CD14-positive monocyte (primary cell): Measurements from ENCODE around the gene KLF13. TPM values are rescaled to one million over a fixed set of nuclear protein-coding genes. Genes with fewer than 3 reads are reported as not detected.
A peak's percentile ranks its signal among the peaks of the same experiment; 100 is the strongest.

Experiments used
- DNase-seq, 3 donors: peaks; one replicate each; pipeline ENCODE4 v3.0.0-alpha.2; 2011 to 2022
- H2AFZ ChIP-seq: 2 replicates; pipeline ENCODE4 v1.6.0; 2012; ENCODE audit warnings: mild to moderate bottlenecking, low read depth, low read length, inconsistent platforms; ENCODE audit not compliant: insufficient read depth, poor library complexity, severe bottlenecking
- H3K27ac ChIP-seq, 2 donors: 1 replicate in 1 of 2; 2 replicates in 1 of 2; pipeline ENCODE4 v1.5.1; 2012 to 2013; ENCODE audit warnings: low read length in 2 of 2, control low read depth in 1 of 2, inconsistent platforms in 1 of 2, low read depth in 1 of 2, mild to moderate bottlenecking in 1 of 2
- H3K27me3 ChIP-seq, 2 donors: one replicate each; pipeline versions ENCODE4 v1.6.0 to v1.6.1; 2011 to 2013; ENCODE audit warnings: low read length in 2 of 2; ENCODE audit not compliant: control insufficient read depth in 2 of 2, insufficient read depth in 2 of 2
- H3K36me3 ChIP-seq, 2 donors: replicated peaks in 1 of 2; 1 replicate in 1 of 2; 2 replicates in 1 of 2; pipeline versions ENCODE4 v1.5.1 to v1.6.1; 2012 to 2013; ENCODE audit warnings: low read length in 2 of 2, control low read depth in 1 of 2, inconsistent platforms in 1 of 2, mild to moderate bottlenecking in 1 of 2; ENCODE audit not compliant: insufficient read depth in 2 of 2, control insufficient read depth in 1 of 2
- H3K4me1 ChIP-seq, 2 donors: 1 replicate in 1 of 2; 2 replicates in 1 of 2; pipeline versions ENCODE4 v1.5.1 to v1.6.1; 2012 to 2013; ENCODE audit warnings: low read length in 2 of 2, control low read depth in 1 of 2, inconsistent platforms in 1 of 2, mild to moderate bottlenecking in 1 of 2, moderate library complexity in 1 of 2; ENCODE audit not compliant: insufficient read depth in 2 of 2, control insufficient read depth in 1 of 2
- H3K4me2 ChIP-seq: replicated peaks from 2 replicates; pipeline ENCODE3; 2012; ENCODE audit warnings: low read length, moderate library complexity, mild to moderate bottlenecking; ENCODE audit not compliant: poor library complexity, severe bottlenecking; ENCODE audit errors: extremely low read depth
- H3K4me3 ChIP-seq, 3 experiments: fragments of 200-600 bp in 1 of 3; sonication (generic) in 1 of 3; replicated peaks in 1 of 3; 1 replicate in 2 of 3; 2 replicates in 1 of 3; pipeline ENCODE4 v1.5.1; 2011 to 2013; ENCODE audit warnings: low read length in 3 of 3, mild to moderate bottlenecking in 3 of 3, control low read depth in 2 of 3, low read depth in 2 of 3, inconsistent platforms in 1 of 3, moderate library complexity in 1 of 3
- H3K79me2 ChIP-seq: 2 replicates; pipeline ENCODE4 v1.6.0; 2012; ENCODE audit warnings: mild to moderate bottlenecking, control low read depth, inconsistent platforms, low read length, moderate library complexity; ENCODE audit not compliant: insufficient read depth
- H3K9ac ChIP-seq: 2 replicates; pipeline ENCODE4 v1.6.0; 2017; ENCODE audit warnings: low read length, mild to moderate bottlenecking; ENCODE audit not compliant: insufficient read depth, poor library complexity, severe bottlenecking
- H3K9me3 ChIP-seq, 2 donors: replicated peaks in 1 of 2; 1 replicate in 1 of 2; 2 replicates in 1 of 2; pipeline versions ENCODE4 v1.5.1 to v1.6.1; 2012 to 2013; ENCODE audit warnings: low read length in 2 of 2, control low read depth in 1 of 2; ENCODE audit not compliant: control insufficient read depth in 1 of 2, insufficient read depth in 1 of 2
- H4K20me1 ChIP-seq: 2 replicates; pipeline ENCODE4 v1.6.0; 2012; ENCODE audit warnings: mild to moderate bottlenecking, low read length, control low read depth, moderate library complexity; ENCODE audit not compliant: insufficient read depth
- H3K27ac Mint-ChIP-seq, 7 donors: one replicate each; pipeline ENCODE4 v1.8.0; 2020; ENCODE audit warnings: mild to moderate bottlenecking in 7 of 7, mixed read lengths in 7 of 7, moderate library complexity in 6 of 7, inconsistent platforms in 2 of 7
- H3K27me3 Mint-ChIP-seq, 3 donors: one replicate each; pipeline ENCODE4 v1.8.0; 2021 to 2022; ENCODE audit warnings: low read depth in 3 of 3, mild to moderate bottlenecking in 3 of 3, mixed read lengths in 3 of 3, moderate library complexity in 3 of 3, inconsistent platforms in 1 of 3
- H3K36me3 Mint-ChIP-seq, 2 donors: one replicate each; pipeline ENCODE4 v1.8.0; 2020; ENCODE audit warnings: mixed read lengths in 2 of 2, inconsistent platforms in 1 of 2, mild to moderate bottlenecking in 1 of 2
- H3K4me1 Mint-ChIP-seq: one replicate; pipeline ENCODE4 v1.8.0; 2020; ENCODE audit warnings: mild to moderate bottlenecking, mixed read lengths
- H3K4me3 Mint-ChIP-seq, 2 donors: one replicate each; pipeline ENCODE4 v1.8.0; 2020; ENCODE audit warnings: mild to moderate bottlenecking in 2 of 2, mixed read lengths in 2 of 2, moderate library complexity in 1 of 2
- H3K9me3 Mint-ChIP-seq, 7 donors: one replicate each; pipeline ENCODE4 v1.8.0; 2020 to 2022; ENCODE audit warnings: mixed read lengths in 7 of 7, mild to moderate bottlenecking in 6 of 7, moderate library complexity in 6 of 7, inconsistent platforms in 2 of 7
- CTCF ChIP-seq: fragments of 200-600 bp; IDR thresholded peaks from one replicate; pipeline ENCODE4 v1.8.0; 2022; ENCODE audit warnings: antibody characterized with exemption, mild to moderate bottlenecking
- WGBS: methylation state at CpG from one replicate; pipeline ENCODE4 v1.1.5; 2013; ENCODE audit warnings: missing lambda C conversion rate; ENCODE audit not compliant: insufficient coverage; 5-methylcytosine and 5-hydroxymethylcytosine counted together
- intact Hi-C, 2 donors: fragments of 100-400 bp; cut with micrococcal nuclease; formaldehyde crosslinking; loops; one replicate each; pipeline versions ENCODE4 v1.15.0 to v1.15.1; 2023
- polyA plus RNA-seq, 3 donors: library from polyadenylated mRNA; depleted of rRNA in 1 of 3; unstranded in 2 of 3; stranded (reverse) in 1 of 3; fragments of 300-500 nt in 2 of 3; fragments of >200 nt in 1 of 3; fragmentation: Illumina TruSeq in 2 of 3; gene quantifications; 1 replicate in 2 of 3; 2 replicates in 1 of 3; pipeline ENCODE4 v1.2.3, GENCODE V29; 2012 to 2021

KLF13 gene
- polyA plus RNA-seq, 3 donors: 22.5 to 121 (median 28.0) TPM

- intact Hi-C loops: loop anchor here in 1 of 2 donors (5.0 kb wide), 1 partner anchor 43 kb away; no protein-coding TSS in a partner anchor
- TF ChIP-seq CTCF: no peak
- Histone ChIP-seq H2AFZ (no peak overlapping the region), H3K36me3 (peaks cover 27 to 57% of the 10 kb centered on the region in 2 donors), H3K27ac (peak overlapping the region; percentile 10 to 49), H3K79me2 (peaks cover 100% of the 10 kb centered on the region), H3K9me3 (no peaks in the 10 kb centered on the region), H4K20me1 (peaks cover 100% of the 10 kb centered on the region), H3K4me2 (no peak overlapping the region), H3K9ac (no peak overlapping the region), H3K4me1 (peaks cover 48 to 71% of the 10 kb centered on the region in 2 donors), H3K4me3 (no peak overlapping the region), H3K27me3 (no peaks in the 10 kb centered on the region)
- H3K9me3 Mint-ChIP-seq: no peaks in the 10 kb centered on the region
- no peaks in the 10 kb centered on the region for H3K27me3 Mint-ChIP-seq
- H3K4me1 Mint-ChIP-seq: peaks cover 87% of the 10 kb centered on the region
- H3K36me3 Mint-ChIP-seq: peaks cover 27 to 54% of the 10 kb centered on the region in 2 donors
- WGBS: 90% methylated on average over 13 of the region's 13 CpGs
- H3K4me3 Mint-ChIP-seq: no peak overlapping the region
- no peak for DNase-seq
- H3K27ac Mint-ChIP-seq: peak overlapping the region in 5 of 7 donors; percentile 20 to 90 (median 54)
Observed at GRCh38 chr15:31349233-31350141, 22.9 kb downstream of the KLF13 start.

GRCh38 chr15:31350771-31351170 lies 24.1 kb downstream of the KLF13 start:
- no peaks in the 10 kb centered on the region for H3K27me3 Mint-ChIP-seq

More at GRCh38 chr15:31350771-31351170, 24.1 kb downstream of the KLF13 start:
- Histone ChIP-seq H3K4me2 (no peak overlapping the region), H3K4me3 (no peak overlapping the region), H3K27ac (peak overlapping the region; percentile 24 to 49), H3K4me1 (peaks cover 61 to 84% of the 10 kb centered on the region in 2 donors), H3K79me2 (peaks cover 100% of the 10 kb centered on the region), H2AFZ (no peak overlapping the region), H3K27me3 (no peaks in the 10 kb centered on the region), H3K36me3 (peaks cover 31 to 67% of the 10 kb centered on the region in 2 donors), H3K9ac (no peak overlapping the region), H4K20me1 (peaks cover 100% of the 10 kb centered on the region), H3K9me3 (no peaks in the 10 kb centered on the region)
- intact Hi-C loops: loop anchor here in 1 of 2 donors (5.0 kb wide), 1 partner anchor 42 kb away; no protein-coding TSS in a partner anchor
- peaks cover 38 to 67% of the 10 kb centered on the region in 2 donors for H3K36me3 Mint-ChIP-seq
- no peak overlapping the region for H3K4me3 Mint-ChIP-seq
- H3K9me3 Mint-ChIP-seq: no peaks in the 10 kb centered on the region
- WGBS: 94% methylated on average over 4 of the region's 7 CpGs
- peak overlapping the region in 5 of 7 donors; percentile 61 to 94 (median 84) for H3K27ac Mint-ChIP-seq
- H3K4me1 Mint-ChIP-seq: peaks cover 92% of the 10 kb centered on the region
- no peak for DNase-seq
- no peak for TF ChIP-seq CTCF
